ENCODE data around the gene LRCH1.
"Not testable (repeated sequence)": the region's sequence is repeated elsewhere in the genome, so short reads cannot be mapped to it uniquely, and the experiment has no call there.

LRCH1 gene

GRCh38 chr13:46751811-46752635 is 199.1 kb downstream of the LRCH1 start:
- peak; percentile 20 to 34 (median 27) for DNase-seq (ENCODE audit: low read depth in 3 of 3)

- no peak for DNase-seq (ENCODE audit: low read depth in 3 of 3)
Measured at GRCh38 chr13:46753137-46753536, 200.2 kb downstream of the LRCH1 start.

GRCh38 chr13:46753917-46754316 is 200.9 kb downstream of the LRCH1 start:
- no peak for DNase-seq (ENCODE audit: low read depth in 3 of 3)

- no peak for DNase-seq (ENCODE audit: low read depth in 3 of 3)
Measured at GRCh38 chr13:46754812-46755211, 201.8 kb downstream of the LRCH1 start.

- not testable (repeated sequence) for DNase-seq (ENCODE audit: low read depth in 3 of 3)
Measured at GRCh38 chr13:46755508-46755907, 202.5 kb downstream of the LRCH1 start.

- no peak for DNase-seq (ENCODE audit: low read depth in 3 of 3)
Measured at GRCh38 chr13:46756977-46757376, 204.0 kb downstream of the LRCH1 start.

- no peak for DNase-seq (ENCODE audit: low read depth in 3 of 3)
Measured at GRCh38 chr13:46757640-46758039, 204.7 kb downstream of the LRCH1 start.

GRCh38 chr13:46759846-46760245 is 206.9 kb downstream of the LRCH1 start:
- no peak for DNase-seq (ENCODE audit: low read depth in 3 of 3)

- no peak for DNase-seq (ENCODE audit: low read depth in 3 of 3)
Measured at GRCh38 chr13:46761174-46761573, 208.2 kb downstream of the LRCH1 start.

GRCh38 chr13:46761866-46762265 is 208.9 kb downstream of the LRCH1 start:
- DNase-seq (ENCODE audit: low read depth in 3 of 3): no peak

- DNase-seq (ENCODE audit: low read depth in 3 of 3): not testable (repeated sequence)
Measured at GRCh38 chr13:46769925-46770324, 217.0 kb downstream of the LRCH1 start.

- no peak for DNase-seq (ENCODE audit: low read depth in 3 of 3)
Measured at GRCh38 chr13:46771693-46772092, 218.7 kb downstream of the LRCH1 start.

GRCh38 chr13:46773541-46773940 is 220.6 kb downstream of the LRCH1 start:
- DNase-seq (ENCODE audit: low read depth in 3 of 3): no peak

GRCh38 chr13:46775385-46776107 is 222.6 kb downstream of the LRCH1 start:
- no peak for DNase-seq (ENCODE audit: low read depth in 3 of 3)

GRCh38 chr13:46778095-46778494 is 225.1 kb downstream of the LRCH1 start:
- DNase-seq (ENCODE audit: low read depth in 3 of 3): no peak

GRCh38 chr13:46778890-46779289 is 225.9 kb downstream of the LRCH1 start:
- no peak for DNase-seq (ENCODE audit: low read depth in 3 of 3)

- no peak for DNase-seq (ENCODE audit: low read depth in 3 of 3)
Measured at GRCh38 chr13:46782066-46782465, 229.1 kb downstream of the LRCH1 start.

GRCh38 chr13:46782691-46783090 is 229.7 kb downstream of the LRCH1 start:
- no peak for DNase-seq (ENCODE audit: low read depth in 3 of 3)

GRCh38 chr13:46783504-46783903 is 230.5 kb downstream of the LRCH1 start:
- no peak for DNase-seq (ENCODE audit: low read depth in 3 of 3)

GRCh38 chr13:46795321-46795720 is 242.4 kb downstream of the LRCH1 start:
- DNase-seq (ENCODE audit: low read depth in 3 of 3): no peak

GRCh38 chr13:46796129-46796514 is 243.2 kb downstream of the LRCH1 start:
- no peak for DNase-seq (ENCODE audit: low read depth in 3 of 3)

- peak; percentile 86 to 96 (median 87) for DNase-seq (ENCODE audit: low read depth in 3 of 3)
Measured at GRCh38 chr13:46796515-46797474, 243.8 kb downstream of the LRCH1 start, which contains the start of gene ESD. TSS of gene ESD (minus strand) at chr13:46797161. CDS start at chr13:46791413, 5,748 bp downstream.

Measured in stimulated activated CD4-positive, alpha-beta T cell treated with anti-CD3 and anti-CD28 coated beads, TNF-alpha, amount 100 ng/mL, for 48 hours (primary cell).